GM19438 (cell line): ENCODE results near the gene PTPRU.

Source experiments
- ATAC-seq: cut with Tn5 transposase; IDR thresholded peaks from one replicate; pipeline ENCODE4 v1.9.1; 2021; ENCODE audit warnings: low read depth; ENCODE audit not compliant: unreplicated experiment

Gene PTPRU

DNA sequence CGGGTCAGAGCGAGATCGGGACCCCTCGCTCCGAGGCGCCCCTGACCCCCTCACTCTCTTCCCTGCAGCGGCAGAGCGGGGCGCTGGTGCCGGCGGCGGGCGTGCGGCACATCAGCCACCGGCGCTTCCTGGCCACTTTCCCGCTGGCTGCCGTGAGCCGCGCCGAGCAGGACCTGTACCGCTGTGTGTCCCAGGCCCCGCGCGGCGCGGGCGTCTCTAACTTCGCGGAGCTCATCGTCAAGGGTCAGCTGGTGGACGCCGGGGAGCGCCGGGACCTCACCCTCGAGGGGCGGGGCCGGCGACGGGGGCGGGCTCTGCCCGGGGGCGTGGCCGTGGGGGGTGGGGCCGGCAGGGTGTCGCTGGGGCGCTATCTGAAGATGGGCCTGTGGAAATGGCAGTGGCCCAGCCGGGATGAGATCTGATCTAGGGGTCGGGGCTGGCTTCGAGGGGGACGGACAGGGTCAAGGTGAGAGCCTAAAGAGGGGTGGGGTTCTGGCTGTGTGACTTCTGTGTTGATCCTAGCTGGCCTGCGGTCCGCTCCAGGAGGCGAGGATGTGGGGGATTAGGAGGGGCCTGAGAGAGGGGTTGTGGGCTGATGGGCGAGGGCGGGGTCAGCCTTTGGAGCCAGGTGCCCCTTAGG lies 23.6 kb downstream of the PTPRU start:
- no peak for ATAC-seq

DNA sequence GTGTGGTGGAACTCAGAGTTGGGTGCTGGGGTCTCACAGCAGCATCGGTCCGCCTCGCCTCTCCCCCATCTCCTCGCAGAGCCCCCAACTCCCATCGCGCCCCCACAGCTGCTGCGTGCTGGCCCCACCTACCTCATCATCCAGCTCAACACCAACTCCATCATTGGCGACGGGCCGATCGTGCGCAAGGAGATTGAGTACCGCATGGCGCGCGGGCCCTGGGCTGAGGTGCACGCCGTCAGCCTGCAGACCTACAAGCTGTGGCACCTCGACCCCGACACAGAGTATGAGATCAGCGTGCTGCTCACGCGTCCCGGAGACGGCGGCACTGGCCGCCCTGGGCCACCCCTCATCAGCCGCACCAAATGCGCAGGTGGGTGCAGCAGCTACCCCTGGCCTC lies 24.2 kb downstream of the PTPRU start:
- ATAC-seq, result no peak

DNA sequence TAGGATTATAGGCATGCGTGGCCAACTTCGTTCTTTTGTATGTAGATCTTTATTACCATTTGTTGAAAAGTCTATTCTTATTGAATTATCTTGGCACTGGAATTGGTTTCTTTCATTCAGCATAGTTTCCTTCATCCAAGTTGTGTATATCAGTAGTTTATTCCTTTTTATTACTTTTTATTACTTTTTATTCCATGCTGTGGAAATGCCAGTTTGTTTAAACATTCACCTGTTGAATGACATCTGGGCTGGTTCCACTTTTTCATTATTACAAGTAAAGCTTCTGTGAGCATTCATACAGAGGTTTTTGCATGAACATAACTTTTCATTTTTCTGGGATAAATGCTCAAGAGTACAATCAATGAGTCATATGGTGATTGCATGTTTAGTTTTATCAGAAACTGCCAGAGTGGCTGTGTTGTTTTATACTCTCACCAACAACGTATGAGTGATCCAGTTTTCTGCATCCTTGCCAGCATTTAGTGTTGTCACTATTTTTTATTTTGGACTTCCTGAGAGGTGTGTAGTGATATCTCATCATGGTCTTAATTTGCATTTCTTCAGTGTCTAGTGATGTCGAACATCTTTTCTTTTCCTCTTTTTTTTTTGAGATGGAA lies 28.6 kb downstream of the PTPRU start:
- no peak for ATAC-seq

DNA sequence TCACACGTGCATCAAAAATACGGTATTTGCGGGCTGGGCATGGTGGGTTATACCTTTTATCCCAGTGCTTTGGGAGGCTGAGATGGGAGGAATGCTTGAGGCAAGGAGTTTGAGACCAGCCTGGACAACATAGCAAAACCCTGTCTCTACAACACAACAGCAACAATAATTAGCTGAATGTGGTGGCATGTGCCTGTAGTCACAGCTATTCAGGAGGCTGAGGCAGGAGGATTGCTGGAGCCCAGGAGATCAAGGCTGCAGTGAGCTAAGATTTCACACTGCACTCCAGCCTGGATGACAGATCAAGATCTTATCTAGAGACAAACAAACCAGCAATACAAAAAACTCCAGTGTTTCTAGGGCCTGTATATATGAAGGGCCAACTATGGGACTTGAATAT lies 30.6 kb downstream of the PTPRU start:
- ATAC-seq, result no peak

DNA sequence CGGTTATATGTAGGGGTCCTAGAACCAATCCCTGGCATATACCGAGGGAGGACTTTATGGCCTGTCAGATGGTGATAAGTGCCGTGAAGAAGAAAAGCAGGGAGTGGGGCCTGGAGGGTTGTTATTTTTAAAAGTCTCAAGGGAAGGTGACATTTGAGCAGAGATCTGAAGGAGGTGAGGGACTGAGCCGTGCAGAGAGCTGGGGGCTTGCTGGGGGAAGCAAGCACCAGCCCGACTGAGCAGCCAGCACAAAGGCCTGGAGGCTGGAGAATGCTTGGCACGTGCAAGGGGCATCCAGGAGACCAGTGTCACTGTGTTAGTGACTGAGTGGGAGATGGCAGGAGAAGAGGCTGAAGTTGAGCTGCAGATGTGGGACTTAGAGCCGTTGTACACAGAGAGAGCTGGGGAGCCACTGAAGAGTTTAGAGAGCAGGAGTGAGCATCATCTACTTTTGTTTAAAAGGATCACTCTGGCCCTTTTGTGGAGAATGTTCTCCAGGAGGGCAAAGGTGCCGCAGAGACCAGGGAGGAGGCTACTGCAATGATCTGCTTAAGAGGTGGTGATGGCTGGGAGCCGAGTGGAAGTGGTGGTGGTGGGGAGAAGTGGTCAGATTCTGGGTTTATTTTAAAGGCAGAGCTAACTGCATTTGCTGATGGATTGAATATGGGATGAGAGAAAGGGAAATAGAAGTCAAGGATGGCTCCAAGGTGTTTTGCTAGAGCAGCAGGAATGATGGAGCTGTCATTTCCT lies 31.2 kb downstream of the PTPRU start:
- ATAC-seq, result no peak

DNA sequence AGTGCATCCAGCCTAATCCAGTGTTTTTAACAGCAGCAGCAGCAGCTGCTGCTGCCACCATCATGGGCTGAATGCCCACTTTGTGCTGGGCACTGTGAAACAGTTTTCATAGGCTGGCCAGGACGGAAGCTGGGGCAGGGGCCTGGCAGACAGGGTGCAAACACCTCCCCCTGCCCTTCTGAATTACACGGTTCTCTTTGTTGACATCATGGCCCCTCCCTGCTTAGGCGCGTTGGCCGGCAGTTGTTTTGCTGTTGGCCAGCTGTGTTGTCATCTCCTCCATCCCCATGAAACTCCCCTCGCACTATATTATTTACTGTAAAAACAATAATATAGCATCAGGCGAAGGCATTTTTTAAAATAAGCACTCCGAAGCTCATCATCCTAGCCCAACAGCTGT lies 33.1 kb downstream of the PTPRU start:
- no peak for ATAC-seq

DNA sequence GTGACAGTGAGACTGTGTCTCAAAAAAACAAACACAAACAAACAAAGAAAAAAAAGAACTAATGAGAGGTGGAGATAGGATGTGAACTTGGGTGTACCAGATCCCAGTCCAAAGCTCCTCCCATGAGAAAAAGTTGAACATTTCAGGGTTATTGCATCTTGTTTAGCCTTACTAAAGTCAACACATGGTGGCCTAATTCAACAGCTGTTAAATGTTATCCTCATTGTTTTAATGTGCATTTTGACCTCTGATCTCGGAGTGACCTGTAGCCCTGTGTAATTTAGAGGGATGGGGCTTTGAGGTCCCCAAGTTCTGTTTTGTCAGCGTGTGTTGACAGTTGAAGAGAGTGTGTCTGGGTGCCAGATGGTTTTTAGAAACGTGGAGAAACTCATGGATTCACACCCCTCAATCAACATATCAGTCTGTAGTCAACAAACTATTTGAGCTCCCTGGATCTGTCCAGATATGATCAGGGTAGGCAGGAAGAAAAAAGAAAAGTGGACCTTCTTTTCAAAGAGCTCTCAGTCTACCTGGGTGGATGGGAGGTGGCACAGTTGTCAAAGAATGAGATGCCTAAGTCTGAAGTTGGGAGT lies 34.7 kb downstream of the PTPRU start:
- no peak for ATAC-seq

DNA sequence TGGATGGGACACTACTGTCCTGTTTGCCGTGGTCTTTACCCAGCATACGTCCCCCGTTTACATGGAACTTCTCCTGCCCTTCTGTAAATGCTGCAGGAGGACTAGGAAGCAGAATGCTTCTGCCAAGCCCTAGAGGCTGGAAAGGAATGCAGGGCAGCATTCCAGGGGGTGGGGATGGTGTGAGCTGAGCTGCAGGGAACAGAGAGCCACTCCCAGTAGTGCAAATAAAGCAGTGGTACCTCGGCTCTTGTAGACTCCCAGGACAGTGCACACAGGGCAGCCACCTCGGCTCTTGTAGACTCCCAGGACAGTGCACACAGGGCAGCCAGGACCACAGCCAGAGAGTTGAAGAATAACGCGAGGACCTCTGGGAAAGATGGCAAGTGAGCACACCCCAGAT lies 35.4 kb downstream of the PTPRU start:
- ATAC-seq, result no peak

DNA sequence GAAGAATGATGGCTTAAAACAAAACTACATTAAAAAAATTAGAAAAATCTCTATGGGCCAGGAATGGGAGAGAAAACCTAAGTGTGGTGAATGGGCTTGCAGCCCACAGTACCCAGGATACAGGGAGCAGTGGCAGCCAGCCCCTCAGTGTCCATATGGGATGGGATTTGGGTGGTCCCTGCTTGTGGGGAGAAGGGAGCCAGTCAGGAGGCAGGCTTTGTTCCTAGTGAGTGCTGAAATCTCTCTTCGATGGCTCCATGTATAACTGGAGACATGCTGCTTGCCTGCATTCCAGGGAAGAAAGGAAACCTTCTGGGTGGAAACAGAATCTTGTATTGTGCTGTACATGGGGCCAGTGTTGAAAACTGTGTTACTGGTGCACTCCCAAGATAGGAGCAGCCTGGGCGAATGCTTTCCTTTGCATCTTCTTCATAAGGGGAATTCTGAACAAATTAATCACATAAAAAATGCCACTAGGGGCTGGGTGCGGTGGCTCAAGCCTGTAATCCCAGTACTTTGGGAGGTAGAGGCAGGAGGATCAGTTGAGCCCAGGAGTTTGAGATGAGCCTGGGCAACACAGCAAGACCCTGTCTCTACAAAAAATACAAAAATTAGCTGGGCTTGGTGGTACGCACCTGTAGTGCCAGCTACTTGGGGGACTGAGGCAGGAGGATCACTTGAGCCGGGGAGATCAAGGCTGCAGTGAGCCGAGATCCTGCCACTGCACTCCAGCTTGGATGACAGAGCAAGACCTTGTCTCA lies 36.0 kb downstream of the PTPRU start:
- ATAC-seq, result no peak

DNA sequence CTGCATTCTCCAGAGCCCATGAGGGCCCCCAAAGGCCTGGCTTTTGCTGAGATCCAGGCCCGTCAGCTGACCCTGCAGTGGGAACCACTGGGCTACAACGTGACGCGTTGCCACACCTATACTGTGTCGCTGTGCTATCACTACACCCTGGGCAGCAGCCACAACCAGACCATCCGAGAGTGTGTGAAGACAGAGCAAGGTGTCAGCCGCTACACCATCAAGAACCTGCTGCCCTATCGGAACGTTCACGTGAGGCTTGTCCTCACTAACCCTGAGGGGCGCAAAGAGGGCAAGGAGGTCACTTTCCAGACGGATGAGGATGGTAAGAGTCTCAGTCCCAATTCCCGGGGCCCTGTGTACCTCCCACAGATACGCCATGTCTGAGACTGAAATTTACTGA lies 39.1 kb downstream of the PTPRU start:
- no peak for ATAC-seq

DNA sequence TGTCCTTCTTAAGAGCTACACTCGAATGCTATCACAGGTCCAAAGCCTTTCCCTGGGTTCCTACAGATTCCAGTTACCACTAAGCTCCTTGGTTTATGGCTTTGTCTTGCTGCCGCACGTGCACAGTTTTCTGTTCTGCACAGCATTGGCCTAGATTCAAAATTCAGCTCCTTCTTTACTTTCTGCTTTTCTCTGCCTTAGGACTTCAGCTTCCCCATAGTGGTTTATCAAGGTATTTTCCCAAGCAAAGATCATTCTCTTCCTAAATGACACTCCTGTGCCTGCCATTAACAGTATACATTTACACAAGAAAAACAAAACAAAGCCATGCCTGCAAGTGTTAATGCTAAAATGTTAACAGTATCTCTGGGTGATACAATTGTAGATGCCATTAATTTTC lies 41.8 kb downstream of the PTPRU start:
- no peak for ATAC-seq

DNA sequence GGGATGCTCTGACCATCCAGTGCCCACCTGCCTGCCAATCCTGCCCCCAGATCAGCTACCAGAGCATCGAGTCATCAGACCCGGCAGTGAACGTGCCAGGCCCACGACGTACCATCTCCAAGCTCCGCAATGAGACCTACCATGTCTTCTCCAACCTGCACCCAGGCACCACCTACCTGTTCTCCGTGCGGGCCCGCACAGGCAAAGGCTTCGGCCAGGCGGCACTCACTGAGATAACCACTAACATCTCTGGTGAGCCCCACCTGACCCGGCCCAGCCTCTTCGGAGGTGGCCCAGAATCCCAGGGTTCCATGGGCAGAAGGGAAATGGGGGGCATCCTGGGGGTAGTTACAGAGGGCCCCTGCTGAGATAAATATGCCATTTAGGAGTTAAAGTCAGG lies 43.1 kb downstream of the PTPRU start:
- no peak for ATAC-seq

DNA sequence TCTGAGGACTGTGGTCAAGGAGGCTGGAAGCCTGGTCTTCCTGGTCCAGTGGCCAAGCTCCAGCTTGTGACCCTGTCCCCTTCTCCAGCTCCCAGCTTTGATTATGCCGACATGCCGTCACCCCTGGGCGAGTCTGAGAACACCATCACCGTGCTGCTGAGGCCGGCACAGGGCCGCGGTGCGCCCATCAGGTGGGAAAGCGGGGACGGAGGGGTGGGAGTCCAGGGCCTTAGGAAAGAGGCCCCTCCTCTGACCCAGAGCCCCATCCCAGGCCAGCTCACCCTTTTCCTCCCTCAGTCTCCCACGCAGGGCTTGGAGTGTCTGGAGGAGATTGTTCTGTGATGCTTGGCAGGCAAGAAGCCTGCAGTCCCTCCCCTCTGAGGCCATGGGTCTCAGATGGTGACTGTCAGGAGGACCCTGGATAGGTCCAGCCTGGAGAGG lies 43.6 kb downstream of the PTPRU start:
- no peak for ATAC-seq

DNA sequence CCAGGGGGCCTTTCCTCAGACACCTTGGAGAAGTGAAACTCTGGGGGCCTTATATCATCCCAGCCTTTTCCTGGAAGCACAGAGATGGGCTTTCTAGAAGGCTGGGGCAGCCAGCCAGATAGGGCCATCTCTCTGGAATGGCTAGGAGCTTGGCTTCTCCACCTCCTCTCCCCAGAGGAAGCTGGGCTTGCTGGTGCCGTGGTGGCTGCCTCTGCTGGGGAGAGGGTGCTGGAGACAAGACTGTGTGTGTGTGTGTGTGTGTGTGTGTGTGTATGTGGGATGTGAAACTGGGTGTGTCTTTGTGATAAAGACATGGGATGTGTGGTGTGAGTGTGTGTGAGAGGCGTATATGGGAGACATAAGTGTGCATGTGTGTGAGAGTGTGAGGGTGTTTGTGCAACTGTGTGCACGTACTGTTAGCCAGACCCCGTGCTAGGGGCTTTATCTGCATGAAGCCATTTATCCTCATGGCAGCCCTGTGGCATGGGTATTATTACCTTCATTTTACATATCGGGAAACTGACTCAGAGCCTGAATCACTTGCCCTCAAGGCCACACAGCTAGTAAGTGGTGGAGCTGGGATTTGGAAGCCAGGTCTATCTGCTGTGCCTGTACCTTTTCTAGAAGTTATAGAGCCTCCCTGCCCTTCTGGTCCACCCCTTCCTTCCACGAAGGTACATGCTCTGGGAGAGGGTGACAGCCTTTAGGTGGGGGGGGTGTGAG lies 44.2 kb downstream of the PTPRU start:
- ATAC-seq, result no peak

DNA sequence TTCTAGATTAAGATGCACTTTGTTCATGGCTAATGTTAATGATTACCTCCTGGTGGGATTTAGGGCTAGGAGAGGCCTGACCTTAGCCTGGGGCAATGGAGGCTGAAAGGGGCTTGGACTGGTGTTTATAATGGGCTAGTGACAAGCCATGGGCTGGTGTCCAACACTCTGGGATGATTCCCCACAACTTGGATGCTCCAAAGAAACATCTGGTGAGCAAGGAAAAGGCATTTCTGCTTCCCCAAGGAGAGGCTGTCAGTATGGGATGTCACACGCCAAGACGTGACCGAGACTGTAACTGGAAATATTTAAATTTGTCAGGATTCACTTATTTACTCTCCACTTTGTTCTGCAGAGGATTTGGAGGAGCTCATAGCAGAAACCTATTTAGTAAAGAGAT lies 45.2 kb downstream of the PTPRU start:
- no peak for ATAC-seq

DNA sequence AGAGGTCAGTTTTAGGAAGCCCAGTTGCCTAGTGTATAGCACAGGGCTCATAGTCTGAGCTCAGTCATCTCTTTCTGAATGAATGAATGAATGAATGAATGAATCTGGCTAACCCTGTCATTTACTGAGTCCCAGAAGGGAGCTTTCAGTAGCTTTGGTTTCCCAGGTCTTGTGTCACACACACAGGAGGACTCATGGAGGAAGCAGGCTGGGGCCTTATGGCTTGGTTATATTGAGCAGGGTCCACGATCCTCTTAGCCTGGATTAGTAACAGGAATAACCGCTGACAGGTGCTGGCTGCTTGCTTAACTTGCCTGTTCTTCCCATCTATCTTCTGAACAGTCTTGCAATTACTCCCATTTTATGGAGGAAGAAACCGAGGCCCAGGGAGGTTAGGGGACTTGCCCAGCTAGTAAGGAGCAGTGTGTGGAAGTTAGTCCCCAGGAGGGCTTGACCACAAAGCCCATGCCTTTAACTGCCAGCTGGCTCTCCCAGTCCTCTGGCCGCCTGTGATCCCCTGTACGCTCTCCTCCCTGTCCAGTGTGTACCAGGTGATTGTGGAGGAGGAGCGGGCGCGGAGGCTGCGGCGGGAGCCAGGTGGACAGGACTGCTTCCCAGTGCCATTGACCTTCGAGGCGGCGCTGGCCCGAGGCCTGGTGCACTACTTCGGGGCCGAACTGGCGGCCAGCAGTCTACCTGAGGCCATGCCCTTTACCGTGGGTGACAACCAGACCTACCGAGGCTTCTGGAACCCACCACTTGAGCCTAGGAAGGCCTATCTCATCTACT lies 46.0 kb downstream of the PTPRU start:
- no peak for ATAC-seq

DNA sequence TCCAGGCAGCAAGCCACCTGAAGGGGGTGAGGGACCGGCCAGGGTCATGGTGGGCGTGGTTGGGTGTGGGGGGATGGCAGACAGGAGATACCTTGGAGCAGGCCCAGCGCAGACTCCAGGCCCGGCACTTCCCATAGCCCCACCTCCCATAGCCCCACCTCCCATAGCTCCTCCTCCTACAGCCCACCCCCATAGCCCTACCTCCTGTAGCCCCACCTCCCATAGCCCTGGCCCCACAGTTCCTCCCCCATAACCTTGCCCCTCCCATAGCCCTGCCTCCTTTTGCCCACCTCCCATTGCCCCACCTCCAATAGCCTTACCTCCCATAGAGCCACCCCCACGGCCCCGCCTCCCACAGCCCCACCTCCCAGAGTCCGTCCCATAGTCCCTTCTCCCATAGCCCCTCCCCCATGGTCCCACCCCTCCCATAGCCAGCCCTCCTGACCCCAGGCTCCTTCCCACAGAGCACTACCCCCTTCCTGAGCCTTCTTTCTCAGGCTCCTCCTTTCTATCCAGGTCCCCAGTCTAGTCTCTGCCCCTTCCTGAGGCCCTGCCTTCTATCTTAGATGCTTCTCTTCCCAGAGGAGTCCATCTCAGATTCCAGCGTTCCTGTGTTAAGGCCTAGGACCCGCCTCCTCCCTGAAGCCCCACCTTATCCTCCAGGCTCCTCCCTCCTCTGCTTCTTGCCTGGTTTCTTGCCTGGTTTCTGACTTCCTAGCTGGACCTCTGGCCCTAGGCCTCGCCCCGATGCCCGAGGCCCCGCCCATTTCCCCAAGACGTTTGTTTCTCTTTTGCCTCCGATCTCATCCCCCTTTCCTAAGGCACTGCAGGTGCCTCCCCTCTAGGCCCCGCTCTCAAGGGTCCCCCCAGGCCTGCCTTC lies 46.8 kb downstream of the PTPRU start:
- no peak for ATAC-seq

DNA sequence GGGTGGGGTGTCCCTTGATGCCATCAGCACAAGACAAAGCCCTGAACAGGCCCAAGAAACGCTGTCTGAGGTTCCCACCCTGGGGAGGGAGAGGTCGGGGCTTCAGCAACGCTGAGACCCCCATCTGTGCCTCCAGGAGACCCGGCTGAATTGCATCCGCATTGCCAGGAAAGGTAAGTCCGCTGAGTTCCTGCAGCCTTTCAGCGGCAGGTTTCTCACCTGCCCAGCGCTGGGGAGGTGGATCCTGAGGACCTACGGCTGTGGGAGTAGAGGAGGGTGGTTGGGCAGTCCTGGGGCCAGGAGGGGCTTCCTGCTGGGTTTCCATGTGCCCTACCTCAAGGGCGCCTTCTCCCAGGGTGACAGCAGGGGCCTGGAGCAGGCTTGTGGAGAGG lies 47.5 kb downstream of the PTPRU start:
- ATAC-seq, result no peak
